OCI-LY7 (cell line): Measurements from ENCODE around the gene GTF3C1. TPM values are rescaled to one million over a fixed set of nuclear protein-coding genes. Genes with fewer than 3 reads are reported as not detected.

Source experiments
- BruUV-seq: library from RNA; stranded (reverse); fragments of 400-500 nt; replicated peaks from 2 replicates; lab custom pipeline; 2021; lab: Mats Ljungman, UMichigan
- CTCF ChIA-PET: fragments of 300-600 bp; sonication (Branson Sonifier 250); formaldehyde crosslinking; loops from one replicate; lab custom pipeline; 2022; ENCODE audit warnings: antibody characterized with exemption; ENCODE audit not compliant: unreplicated experiment; lab: Charles Lee
- POLR2A ChIA-PET: fragments of 300-600 bp; sonication (Branson Sonifier 250); formaldehyde crosslinking; loops from one replicate; lab custom pipeline; 2022; ENCODE audit warnings: antibody characterized with exemption; lab: Charles Lee
- DNase-seq: peaks from one replicate; pipeline ENCODE4 v3.0.0-alpha.2; 2015; ENCODE audit warnings: low spot score
- H2AFZ ChIP-seq: fragments of 200-600 bp; sonication (generic), shearing (Covaris generic); 2 replicates; pipeline ENCODE4 v1.6.1; 2014; ENCODE audit warnings: mild to moderate bottlenecking, antibody characterized with exemption, low read length, moderate library complexity
- H3K27ac ChIP-seq: fragments of 200-600 bp; sonication (generic); 2 replicates; pipeline ENCODE4 v1.5.1; 2014; ENCODE audit warnings: mixed run types, low read depth, mild to moderate bottlenecking, moderate library complexity, low read length, inconsistent platforms; ENCODE audit not compliant: poor library complexity, severe bottlenecking
- H3K36me3 ChIP-seq: fragments of 200-600 bp; sonication (generic); 2 replicates; pipeline ENCODE4 v1.6.1; 2014; ENCODE audit warnings: mild to moderate bottlenecking, antibody characterized with exemption, low read length, moderate library complexity, mixed read lengths; ENCODE audit not compliant: insufficient read depth
- H3K4me1 ChIP-seq: fragments of 200-600 bp; sonication (generic); 2 replicates; pipeline ENCODE4 v1.5.1; 2014; ENCODE audit warnings: mild to moderate bottlenecking, low read length; ENCODE audit not compliant: insufficient read depth, poor library complexity, severe bottlenecking
- H3K4me2 ChIP-seq: fragments of 200-600 bp; sonication (generic); 2 replicates; pipeline ENCODE4 v1.6.1; 2014; ENCODE audit warnings: mild to moderate bottlenecking, low read length
- H3K4me3 ChIP-seq: fragments of 200-600 bp; sonication (generic); 2 replicates; pipeline ENCODE4 v1.5.1; 2014; ENCODE audit warnings: mild to moderate bottlenecking, low read depth, low read length; ENCODE audit not compliant: poor library complexity, severe bottlenecking
- H3K79me2 ChIP-seq: fragments of 200-600 bp; sonication (generic); 2 replicates; pipeline ENCODE4 v1.6.1; 2016; ENCODE audit warnings: low read depth, mild to moderate bottlenecking, low read length, moderate library complexity, mixed read lengths; ENCODE audit not compliant: insufficient read depth
- H3K9me2 ChIP-seq: fragments of 200-600 bp; sonication (generic); 2 replicates; pipeline ENCODE4 v1.6.1; 2016; ENCODE audit warnings: mild to moderate bottlenecking, low read length, mixed read lengths; ENCODE audit not compliant: insufficient read depth
- H3K9me3 ChIP-seq: fragments of 200-600 bp; sonication (generic); 2 replicates; pipeline ENCODE4 v1.6.1; 2014; ENCODE audit warnings: mild to moderate bottlenecking, mixed run types, low read length, mixed read lengths
- H4K20me1 ChIP-seq: fragments of 200-600 bp; sonication (generic); 2 replicates; pipeline ENCODE4 v1.6.1; 2014; ENCODE audit warnings: mild to moderate bottlenecking, antibody characterized with exemption, low read length, moderate library complexity, mixed read lengths; ENCODE audit not compliant: insufficient read depth
- EZH2phosphoT487 ChIP-seq: fragments of 200-600 bp; sonication (generic); IDR thresholded peaks from 2 replicates; pipeline ENCODE4 v1.6.1; 2018; ENCODE audit warnings: low read depth, borderline replicate concordance, mild to moderate bottlenecking, mixed run types, antibody characterized with exemption, low read length, moderate library complexity, mixed read lengths
- intact Hi-C: fragments of 100-400 bp; cut with micrococcal nuclease; formaldehyde crosslinking; loops from one replicate; pipeline ENCODE4 v1.10.0; 2022; ENCODE audit not compliant: unreplicated experiment
- total RNA-seq, 2 experiments: library from RNA; depleted of rRNA in 1 of 2; stranded (reverse); fragments of >200 nt in 1 of 2; shearing (Covaris generic) in 1 of 2; gene quantifications; 2 replicates each; pipeline ENCODE4 v1.2.3, GENCODE V29; 2014 to 2022
- TF ChIP-seq, protein P1 (sequence below): fragments of 200-600 bp; sonication (generic); conservative IDR thresholded peaks from 2 replicates; pipeline ENCODE4 v1.5.1; 2014; ENCODE audit warnings: mild to moderate bottlenecking, antibody characterized with exemption, low read length, moderate library complexity, mixed read lengths

Gene GTF3C1
- total RNA-seq, 2 experiments from 2014 or later: 48.3 to 57.1 TPM

DNA sequence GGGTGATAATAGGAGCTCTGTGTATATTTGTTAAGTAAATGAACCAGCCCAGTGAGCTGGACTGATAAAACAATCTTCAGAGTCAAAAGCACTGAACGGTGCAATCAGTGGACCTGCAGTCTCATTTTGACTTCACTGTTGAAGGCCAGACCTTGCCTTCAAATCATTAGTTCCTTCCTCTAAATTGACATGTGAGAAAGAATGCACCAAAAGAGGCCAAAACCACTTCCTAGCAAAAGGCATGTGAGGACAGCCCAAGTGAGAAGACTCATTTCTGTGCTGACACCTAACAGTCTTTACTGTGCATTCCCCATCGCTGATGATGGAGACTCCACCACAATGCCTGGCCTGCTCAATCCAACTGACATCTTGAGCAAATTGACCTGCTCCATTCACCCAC lies 10.6 kb downstream of the GTF3C1 start:
- H3K4me3 ChIP-seq: no peak overlapping the region
- H3K9me2 ChIP-seq: no peaks in the 10 kb centered on the region
- no peak for DNase-seq
- BruUV-seq: no TSS peak
- TF ChIP-seq, protein P1, sequence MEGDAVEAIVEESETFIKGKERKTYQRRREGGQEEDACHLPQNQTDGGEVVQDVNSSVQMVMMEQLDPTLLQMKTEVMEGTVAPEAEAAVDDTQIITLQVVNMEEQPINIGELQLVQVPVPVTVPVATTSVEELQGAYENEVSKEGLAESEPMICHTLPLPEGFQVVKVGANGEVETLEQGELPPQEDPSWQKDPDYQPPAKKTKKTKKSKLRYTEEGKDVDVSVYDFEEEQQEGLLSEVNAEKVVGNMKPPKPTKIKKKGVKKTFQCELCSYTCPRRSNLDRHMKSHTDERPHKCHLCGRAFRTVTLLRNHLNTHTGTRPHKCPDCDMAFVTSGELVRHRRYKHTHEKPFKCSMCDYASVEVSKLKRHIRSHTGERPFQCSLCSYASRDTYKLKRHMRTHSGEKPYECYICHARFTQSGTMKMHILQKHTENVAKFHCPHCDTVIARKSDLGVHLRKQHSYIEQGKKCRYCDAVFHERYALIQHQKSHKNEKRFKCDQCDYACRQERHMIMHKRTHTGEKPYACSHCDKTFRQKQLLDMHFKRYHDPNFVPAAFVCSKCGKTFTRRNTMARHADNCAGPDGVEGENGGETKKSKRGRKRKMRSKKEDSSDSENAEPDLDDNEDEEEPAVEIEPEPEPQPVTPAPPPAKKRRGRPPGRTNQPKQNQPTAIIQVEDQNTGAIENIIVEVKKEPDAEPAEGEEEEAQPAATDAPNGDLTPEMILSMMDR: no peak
- TF ChIP-seq EZH2phosphoT487: no peak
- CTCF ChIA-PET: no interaction called here
- H3K4me2 ChIP-seq: no peak overlapping the region
- H3K79me2 ChIP-seq: no peaks in the 10 kb centered on the region
- H2AFZ ChIP-seq: no peak overlapping the region
- H3K9me3 ChIP-seq: no peaks in the 10 kb centered on the region
- no peak overlapping the region for H3K27ac ChIP-seq
- no peaks in the 10 kb centered on the region for H3K4me1 ChIP-seq
- intact Hi-C loops: no loop called here
- H3K36me3 ChIP-seq: peaks cover 96% of the 10 kb centered on the region
- H4K20me1 ChIP-seq: no peaks in the 10 kb centered on the region
- POLR2A ChIA-PET: no interaction called here

DNA sequence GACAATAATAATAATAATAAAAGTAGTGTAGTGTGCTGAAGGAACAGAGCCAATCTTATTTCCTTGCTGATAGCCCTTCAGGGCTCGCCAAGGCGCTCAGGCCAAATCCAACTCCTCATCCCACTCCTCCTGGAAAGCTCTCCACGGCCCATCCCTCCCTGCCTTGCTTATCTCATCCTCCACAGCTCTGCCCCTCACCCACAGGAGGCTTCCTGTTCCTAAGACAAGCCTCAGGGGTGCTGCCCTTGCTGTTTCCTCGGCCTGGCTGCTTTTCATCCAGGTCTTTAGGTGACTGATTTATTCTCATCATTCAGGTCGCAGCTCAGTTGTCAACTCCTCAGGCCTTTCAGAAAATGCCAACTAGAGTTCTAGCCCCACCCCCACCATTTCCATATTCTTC lies 11.2 kb downstream of the GTF3C1 start:
- H3K36me3 ChIP-seq: peaks cover 96% of the 10 kb centered on the region
- no peaks in the 10 kb centered on the region for H3K9me2 ChIP-seq
- no peak for DNase-seq
- no peak for TF ChIP-seq EZH2phosphoT487
- TF ChIP-seq, protein P1: no peak
- no peaks in the 10 kb centered on the region for H3K4me1 ChIP-seq
- POLR2A ChIA-PET: no interaction called here
- intact Hi-C loops: no loop called here
- no peak overlapping the region for H3K4me3 ChIP-seq
- no peak overlapping the region for H2AFZ ChIP-seq
- H3K79me2 ChIP-seq: no peaks in the 10 kb centered on the region
- H3K9me3 ChIP-seq: no peaks in the 10 kb centered on the region
- no peaks in the 10 kb centered on the region for H4K20me1 ChIP-seq
- CTCF ChIA-PET: no interaction called here
- no peak overlapping the region for H3K4me2 ChIP-seq
- no peak overlapping the region for H3K27ac ChIP-seq
- BruUV-seq: no TSS peak

DNA sequence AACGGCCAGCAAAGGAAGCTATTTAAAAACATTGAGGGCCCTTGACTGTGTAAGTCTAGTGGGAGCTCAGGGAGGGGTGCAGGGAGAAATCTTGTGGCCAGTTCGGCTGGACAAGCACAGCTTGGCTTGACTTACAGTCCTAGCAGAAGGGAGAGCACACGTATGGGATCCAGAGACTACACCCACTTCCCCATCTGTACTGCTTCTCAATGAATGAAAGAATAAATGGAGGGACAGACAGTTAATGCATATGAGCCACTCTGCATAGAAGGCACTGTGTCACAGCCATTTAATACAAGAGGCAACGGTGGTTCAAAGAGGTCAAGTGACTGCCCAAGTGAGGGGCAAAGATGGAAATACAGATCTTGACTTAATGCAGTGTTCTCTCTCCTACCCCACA lies 15.5 kb downstream of the GTF3C1 start:
- no TSS peak for BruUV-seq
- no peak overlapping the region for H3K27ac ChIP-seq
- DNase-seq: no peak
- no peaks in the 10 kb centered on the region for H4K20me1 ChIP-seq
- H3K9me3 ChIP-seq: no peaks in the 10 kb centered on the region
- CTCF ChIA-PET: no interaction called here
- no peak overlapping the region for H3K4me2 ChIP-seq
- TF ChIP-seq EZH2phosphoT487: no peak
- TF ChIP-seq, protein P1: no peak
- H3K79me2 ChIP-seq: no peaks in the 10 kb centered on the region
- no peaks in the 10 kb centered on the region for H3K4me1 ChIP-seq
- no peaks in the 10 kb centered on the region for H3K9me2 ChIP-seq
- intact Hi-C loops: no loop called here
- POLR2A ChIA-PET: no interaction called here
- no peak overlapping the region for H2AFZ ChIP-seq
- peaks cover 98% of the 10 kb centered on the region for H3K36me3 ChIP-seq
- H3K4me3 ChIP-seq: no peak overlapping the region
